Fibroblast of upper back skin (primary cell): ENCODE data around the gene TAF11L13.
"Not testable (repeated sequence)": the region's sequence is repeated elsewhere in the genome, so short reads cannot be mapped to it uniquely, and the experiment has no call there.

Source experiments
- DNase-seq: peaks from one replicate; pipeline ENCODE4 v3.0.0-alpha.2; 2013

Gene TAF11L13

DNA sequence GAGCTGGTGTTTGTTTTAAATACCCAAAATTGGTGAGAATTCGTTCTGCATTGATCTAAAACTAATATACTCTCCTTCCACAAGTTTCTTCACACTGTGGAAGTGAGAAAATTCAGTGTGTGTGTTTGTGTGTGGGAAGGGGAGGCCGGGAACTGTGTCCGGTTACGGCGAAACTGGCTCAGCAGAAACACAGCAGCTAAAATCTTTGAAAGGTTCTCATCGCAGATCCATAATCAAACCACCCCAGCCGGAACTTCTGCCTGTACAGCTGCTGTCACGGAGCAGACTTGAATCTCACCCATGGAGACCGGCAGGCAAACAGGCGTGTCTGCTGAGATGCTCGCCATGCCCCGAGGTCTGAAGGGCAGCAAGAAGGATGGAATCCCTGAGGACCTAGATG, at the start of gene TAF11L13:
TAF11L13 (plus strand) TSS at position 301 of the 400 bp plus-strand sequence.
- not testable (repeated sequence) for DNase-seq

DNA sequence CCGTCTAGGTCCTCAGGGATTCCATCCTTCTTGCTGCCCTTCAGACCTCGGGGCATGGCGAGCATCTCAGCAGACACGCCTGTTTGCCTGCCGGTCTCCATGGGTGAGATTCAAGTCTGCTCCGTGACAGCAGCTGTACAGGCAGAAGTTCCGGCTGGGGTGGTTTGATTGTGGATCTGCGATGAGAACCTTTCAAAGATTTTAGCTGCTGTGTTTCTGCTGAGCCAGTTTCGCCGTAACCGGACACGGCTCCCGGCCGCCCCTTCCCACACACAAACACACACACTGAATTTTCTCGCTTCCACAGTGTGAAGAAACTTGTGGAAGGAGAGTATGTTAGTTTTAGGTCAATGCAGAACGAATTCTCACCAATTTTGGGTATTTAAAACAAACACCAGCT, 46.2 kb upstream of the TAF11L13 start, which contains the start of gene TAF11L7:
TAF11L7 (minus strand) TSS at position 101 of the 400 bp plus-strand sequence.
- not testable (repeated sequence) for DNase-seq

GRCh38 chr5:17590860-17591259, 41.0 kb upstream of the TAF11L13 start, which contains the start of gene TAF11L8:
Gene TAF11L8 (minus strand): TSS chr5:17590960.
- DNase-seq: not testable (repeated sequence)

DNA sequence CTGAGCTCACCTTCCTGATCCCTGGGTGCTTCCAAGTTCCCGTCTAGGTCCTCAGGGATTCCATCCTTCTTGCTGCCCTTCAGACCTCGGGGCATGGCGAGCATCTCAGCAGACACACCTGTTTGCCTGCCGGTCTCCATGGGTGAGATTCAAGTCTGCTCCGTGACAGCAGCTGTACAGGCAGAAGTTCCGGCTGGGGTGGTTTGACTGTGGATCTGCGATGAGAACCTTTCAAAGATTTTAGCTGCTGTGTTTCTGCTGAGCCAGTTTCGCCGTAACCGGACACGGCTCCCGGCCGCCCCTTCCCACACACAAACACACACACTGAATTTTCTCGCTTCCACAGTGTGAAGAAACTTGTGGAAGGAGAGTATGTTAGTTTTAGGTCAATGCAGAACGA, 37.6 kb upstream of the TAF11L13 start, which contains the start of gene TAF11L9:
TAF11L9 (minus strand) TSS at position 140 of the 400 bp plus-strand sequence.
- not testable (repeated sequence) for DNase-seq

GRCh38 chr5:17597728-17598127, 34.2 kb upstream of the TAF11L13 start, which contains the start of gene TAF11L10:
Gene TAF11L10 (minus strand): TSS chr5:17597828.
- not testable (repeated sequence) for DNase-seq

DNA sequence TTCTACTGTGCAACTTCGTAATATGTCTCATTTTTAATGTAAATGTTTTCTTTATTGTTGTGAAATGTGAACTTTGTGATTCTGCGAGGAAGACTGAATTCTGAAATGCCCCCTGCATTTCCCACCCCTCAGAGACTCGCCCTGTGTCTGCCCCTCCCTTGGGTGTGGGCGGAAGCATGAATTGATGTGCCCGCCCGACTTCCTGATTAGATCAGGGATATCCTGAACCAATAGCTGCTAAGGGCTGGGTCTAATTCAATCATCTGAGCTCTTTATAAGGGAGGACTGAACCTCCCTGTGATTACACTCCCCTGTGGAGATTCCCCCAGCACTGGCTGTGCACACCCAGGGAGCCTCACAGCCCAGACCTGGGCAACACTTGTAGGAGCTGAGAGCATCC, 28.0 kb upstream of the TAF11L13 start, which contains the start of gene TAF11L11:
TAF11L11 (plus strand) TSS at position 304 of the 400 bp plus-strand sequence.
- not testable (repeated sequence) for DNase-seq

- DNase-seq: no peak
Observed at GRCh38 chr5:17604951-17605350, 26.9 kb upstream of the TAF11L13 start.

DNA sequence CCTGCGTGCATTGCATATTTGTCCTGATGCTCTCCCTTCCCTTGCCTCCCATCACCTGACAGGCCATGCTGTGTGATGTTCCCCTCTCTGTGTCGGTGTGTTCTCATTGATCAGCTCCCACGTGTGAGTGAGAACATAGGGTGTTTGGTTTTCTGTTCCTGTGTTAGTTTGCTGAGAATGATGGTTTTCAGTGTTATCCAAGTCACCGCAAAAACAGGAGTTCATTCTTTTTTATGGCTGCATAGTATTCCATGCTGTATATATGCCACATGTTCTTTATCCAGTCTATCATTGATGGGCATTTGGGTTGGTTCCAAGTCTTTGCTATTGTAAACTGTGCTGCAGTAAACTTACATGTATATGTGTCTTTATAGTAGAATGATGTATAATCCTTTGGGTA, 24.4 kb upstream of the TAF11L13 start:
- DNase-seq: not testable (repeated sequence)

GRCh38 chr5:17610092-17610491, 21.8 kb upstream of the TAF11L13 start, which contains the start of gene TAF11L12:
Gene TAF11L12 (plus strand): TSS chr5:17610392.
- DNase-seq: not testable (repeated sequence)

DNA sequence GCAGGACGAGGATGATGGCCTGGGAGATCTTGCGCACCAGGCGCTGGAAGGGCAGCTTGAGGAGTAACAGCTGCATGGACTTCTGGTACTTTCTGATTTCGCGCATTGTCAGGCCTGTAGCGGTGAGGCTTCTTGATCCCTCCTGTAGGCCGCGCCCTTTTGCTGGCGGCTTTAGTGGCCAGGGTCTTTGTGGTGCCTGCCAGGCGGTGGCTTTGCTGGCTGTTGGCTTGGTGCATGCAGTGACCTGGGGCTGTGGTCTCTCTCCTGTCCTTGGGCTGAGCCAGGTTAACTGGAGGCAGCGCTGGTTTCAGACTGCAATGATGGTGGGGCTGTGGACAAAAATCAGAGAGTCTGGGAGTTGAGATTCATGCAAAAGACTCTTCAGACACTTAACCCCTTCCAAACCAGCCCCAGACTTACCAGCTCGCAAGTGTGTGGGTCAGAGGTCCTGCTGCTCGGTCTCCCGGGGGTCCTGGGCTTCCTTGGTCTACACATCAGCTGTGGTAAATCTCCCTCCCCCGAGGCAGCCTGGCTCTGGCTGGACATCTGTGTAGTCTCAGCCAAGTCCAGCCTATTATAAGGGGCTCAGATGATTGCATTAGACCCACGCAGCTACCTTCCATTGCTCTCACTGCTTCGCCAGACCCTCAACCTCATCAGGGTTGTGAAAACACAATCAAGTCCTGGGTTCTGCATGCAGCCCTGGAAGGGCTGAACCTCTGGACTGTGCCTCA, 16.8 kb upstream of the TAF11L13 start:
- no peak for DNase-seq

GRCh38 chr5:17619354-17619753, 12.5 kb upstream of the TAF11L13 start:
- no peak for DNase-seq

DNA sequence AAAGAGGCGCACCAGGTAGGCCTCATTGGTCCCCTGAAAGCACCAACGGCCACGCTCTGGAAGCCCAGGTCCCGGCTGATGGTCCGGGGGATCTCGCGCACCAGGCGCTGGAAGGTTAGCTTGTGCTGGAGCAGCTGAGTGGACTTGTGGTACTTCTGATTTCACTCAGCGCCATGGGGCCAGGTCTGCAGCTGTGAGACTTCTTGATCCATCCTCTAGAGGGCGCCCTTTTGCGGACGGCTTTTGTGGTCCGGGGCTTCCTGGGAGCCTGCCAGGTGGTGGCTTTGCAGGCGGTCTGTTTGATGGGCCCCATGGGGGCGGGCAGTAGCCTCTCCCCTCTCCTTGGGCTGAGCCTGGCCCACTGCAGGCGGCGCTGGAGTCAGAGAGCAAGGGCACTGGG, 11.3 kb upstream of the TAF11L13 start:
- DNase-seq: no peak

DNA sequence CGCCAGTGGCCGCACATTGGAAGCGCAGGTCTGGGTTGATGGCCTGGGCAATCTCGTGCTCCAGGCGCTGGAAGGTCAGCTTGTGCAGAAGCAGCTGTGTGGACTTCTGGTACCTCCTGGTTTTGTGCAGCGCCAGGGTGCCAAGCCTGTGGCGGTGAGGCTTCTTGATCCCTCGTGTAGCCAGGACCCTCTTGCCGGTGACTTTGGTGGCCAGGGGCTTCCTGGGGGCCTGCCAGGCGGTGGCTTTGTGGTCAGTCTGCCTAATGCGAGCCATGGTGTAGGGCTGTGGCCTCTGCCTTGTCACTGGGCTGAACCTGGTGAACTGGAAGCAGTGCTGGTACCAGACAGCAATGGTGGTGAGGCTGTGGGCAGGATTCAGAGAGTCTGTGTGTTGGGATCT, 6.2 kb upstream of the TAF11L13 start:
- DNase-seq: no peak

DNA sequence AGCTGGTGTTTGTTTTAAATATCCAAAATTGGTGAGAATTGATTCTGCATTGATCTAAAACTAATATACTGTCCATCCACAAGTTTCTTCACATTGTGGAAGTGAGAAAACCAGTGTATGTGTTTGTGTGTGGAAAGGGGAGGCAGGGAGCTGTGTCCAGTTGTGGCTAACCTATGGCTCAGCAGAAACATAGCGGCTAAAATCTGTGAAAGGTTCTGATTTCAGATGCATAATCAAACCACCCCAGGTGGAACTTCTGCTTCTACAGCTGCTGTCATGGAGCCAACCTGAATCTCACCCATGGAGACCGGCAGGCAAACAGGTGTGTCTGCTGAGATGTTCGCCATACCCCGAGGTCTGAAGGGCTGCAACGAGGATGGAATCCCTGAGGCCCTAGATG, 2.3 kb downstream of the TAF11L13 start, which contains the start of gene TAF11L14:
TAF11L14 (plus strand) TSS at position 301 of the 400 bp plus-strand sequence.
- DNase-seq: no peak

GRCh38 chr5:17649232-17649631, 17.3 kb downstream of the TAF11L13 start:
- DNase-seq: not testable (repeated sequence)

DNA sequence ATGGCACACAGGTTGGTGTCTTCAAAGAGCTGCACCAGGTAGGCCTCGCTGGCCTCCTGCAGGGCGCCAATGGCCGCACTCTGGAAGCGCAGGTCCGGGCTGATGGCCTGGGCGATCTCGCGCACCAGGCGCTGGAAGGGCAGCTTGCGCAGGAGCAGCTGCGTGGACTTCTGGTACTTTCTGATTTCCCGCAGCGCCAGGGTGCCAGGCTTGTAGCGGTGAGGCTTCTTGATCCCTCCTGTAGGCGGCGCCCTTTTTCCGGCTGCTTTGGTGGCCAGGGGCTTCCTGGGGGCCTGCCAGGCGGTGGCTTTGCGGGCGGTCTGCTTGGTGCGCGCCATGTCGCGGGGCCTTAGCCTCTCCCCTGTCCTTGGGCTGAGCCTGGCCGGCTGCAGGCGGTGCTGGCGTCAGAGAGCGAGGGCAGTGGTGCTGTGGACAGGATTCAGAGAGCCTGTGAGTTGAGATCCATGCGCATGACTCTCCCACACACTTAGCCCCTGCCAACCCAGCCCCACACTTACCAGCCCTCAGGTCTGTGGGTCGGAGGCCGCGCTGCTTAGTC, 23.4 kb downstream of the TAF11L13 start:
- DNase-seq: not testable (repeated sequence)

DNA sequence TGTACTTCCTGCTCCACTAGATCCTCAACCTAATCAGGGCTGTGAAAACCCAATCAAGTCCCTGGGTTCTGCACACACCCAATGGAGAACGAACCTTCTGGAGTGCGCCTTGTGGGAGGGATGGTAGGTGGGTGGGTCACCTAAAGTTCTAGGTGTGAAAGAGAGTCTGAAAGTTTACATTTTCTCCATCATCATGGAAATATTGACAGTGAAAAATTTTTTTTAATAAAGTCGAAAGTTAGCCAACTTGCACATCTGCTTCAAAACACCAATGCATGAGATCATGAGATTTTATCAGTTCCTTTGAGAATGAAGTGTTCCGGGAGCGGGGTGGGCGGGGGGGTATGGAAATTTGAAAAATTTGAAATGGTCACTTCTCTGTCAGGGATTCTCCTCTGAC, 24.0 kb downstream of the TAF11L13 start:
- DNase-seq: no peak

DNA sequence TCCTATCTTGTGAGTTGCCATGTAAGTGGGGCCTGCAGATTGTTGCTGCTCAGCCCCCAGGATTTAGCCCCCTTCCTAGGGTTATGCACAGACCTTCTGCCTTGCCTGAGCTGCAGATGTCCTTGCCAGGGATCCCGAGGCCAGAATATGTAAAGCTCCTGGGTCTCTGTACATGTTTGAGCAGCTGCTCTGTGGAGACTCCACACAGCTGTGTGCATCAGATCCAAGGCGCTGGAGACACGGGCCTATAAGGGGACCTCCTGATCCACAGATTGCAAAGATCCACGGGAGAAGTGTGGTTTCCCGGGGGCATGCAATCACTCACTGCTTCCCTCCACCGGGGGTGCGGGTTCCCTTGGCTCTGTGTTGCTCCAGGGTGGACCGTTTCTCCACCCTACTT, 31.3 kb downstream of the TAF11L13 start:
- no peak for DNase-seq

- no peak for DNase-seq
Observed at GRCh38 chr5:17665836-17666235, 33.9 kb downstream of the TAF11L13 start.

GRCh38 chr5:17666726-17667235, 34.9 kb downstream of the TAF11L13 start:
- no peak for DNase-seq

DNA sequence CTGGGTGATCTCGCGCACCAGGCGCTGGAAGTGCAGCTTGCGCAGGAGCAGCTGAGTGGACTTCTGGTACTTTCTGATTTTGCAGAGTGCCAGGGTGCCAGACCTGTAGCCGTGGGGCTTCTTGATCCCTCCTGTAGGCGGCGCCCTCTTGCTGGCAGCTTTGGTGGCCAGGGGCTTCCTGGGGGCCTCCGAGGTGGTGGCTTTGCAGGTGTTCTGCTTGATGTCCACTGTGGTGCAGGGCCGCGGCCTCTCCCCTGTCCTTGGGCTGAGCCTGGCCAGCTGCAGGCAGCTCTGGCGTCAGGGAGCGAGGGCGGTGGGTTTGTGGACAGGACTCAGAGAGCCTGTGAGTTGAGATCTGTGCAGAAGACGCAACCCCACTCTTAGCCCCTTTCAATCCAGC, 38.5 kb downstream of the TAF11L13 start:
- DNase-seq: no peak

GRCh38 chr5:17678751-17679324, 47.0 kb downstream of the TAF11L13 start:
- no peak for DNase-seq

DNA sequence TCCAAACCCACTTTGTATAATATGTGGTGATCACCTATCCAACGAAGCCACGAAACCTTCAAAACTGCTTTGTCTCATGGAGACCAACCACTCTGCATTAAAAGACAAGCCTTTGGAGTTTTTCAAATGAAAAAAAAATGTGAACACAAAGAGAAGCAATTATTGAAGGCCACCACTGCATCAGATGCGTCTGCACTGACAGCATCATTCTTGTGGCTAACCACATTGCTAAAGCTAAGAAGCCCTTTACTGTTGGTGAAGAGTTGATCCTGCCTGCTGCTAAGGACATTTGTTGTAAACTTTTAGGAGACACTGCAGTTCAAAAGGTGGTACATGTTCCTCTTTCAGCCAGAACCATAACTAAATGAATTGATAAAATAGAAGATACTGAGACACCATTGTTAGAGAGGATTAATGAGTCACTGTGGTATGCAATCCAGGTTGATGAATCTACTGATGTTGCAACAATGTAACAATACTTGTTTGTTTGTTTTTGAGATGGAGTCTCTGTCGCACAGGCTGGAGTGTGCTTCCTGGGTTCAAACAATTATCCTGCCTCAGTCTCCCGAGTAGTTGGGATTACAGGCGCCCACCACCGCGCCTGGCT, 47.8 kb downstream of the TAF11L13 start:
- DNase-seq: no peak
